ENCODE measurements around the gene HDDC3.

DNA sequence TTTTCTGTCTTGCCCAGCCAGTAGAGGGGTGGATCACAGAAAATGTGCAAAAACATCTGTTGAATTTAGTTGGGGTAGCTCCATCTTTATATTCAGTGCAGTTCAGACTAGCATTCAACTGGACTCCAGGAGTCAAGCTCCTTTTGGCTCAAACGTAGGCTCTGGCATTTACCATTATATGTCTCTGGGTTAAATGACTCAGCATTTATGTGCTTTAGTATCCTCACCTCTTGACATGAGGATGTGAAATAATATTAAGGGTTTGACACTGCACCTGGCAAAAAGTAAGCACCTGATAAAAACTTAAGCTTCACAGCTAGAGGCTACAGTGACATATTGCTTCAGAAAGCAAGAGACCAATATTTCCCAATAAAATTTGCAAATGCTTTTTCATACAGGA, 47.2 kb upstream of the HDDC3 start:
- TF ChIP-seq, protein P1, sequence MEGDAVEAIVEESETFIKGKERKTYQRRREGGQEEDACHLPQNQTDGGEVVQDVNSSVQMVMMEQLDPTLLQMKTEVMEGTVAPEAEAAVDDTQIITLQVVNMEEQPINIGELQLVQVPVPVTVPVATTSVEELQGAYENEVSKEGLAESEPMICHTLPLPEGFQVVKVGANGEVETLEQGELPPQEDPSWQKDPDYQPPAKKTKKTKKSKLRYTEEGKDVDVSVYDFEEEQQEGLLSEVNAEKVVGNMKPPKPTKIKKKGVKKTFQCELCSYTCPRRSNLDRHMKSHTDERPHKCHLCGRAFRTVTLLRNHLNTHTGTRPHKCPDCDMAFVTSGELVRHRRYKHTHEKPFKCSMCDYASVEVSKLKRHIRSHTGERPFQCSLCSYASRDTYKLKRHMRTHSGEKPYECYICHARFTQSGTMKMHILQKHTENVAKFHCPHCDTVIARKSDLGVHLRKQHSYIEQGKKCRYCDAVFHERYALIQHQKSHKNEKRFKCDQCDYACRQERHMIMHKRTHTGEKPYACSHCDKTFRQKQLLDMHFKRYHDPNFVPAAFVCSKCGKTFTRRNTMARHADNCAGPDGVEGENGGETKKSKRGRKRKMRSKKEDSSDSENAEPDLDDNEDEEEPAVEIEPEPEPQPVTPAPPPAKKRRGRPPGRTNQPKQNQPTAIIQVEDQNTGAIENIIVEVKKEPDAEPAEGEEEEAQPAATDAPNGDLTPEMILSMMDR (IDR thresholded peaks at IDR 0.05), result no peak
- TF ChIP-seq RFX5 (IDR thresholded peaks at IDR 0.05; ENCODE audit: low read length) (no peak), POLR2AphosphoS5 (IDR thresholded peaks at IDR 0.05; ENCODE audit: low read depth, low read length) (no peak), USF1 (IDR thresholded peaks at IDR 0.05; ENCODE audit: borderline replicate concordance, low read depth) (no peak), MEF2A (IDR thresholded peaks at IDR 0.05; ENCODE audit: borderline replicate concordance, low read depth) (no peak), CHD2 (IDR thresholded peaks at IDR 0.05; ENCODE audit: low read length, partially characterized antibody) (no peak), PBX3 (IDR thresholded peaks at IDR 0.05) (no peak), RAD21 (IDR thresholded peaks at IDR 0.05; ENCODE audit: low read length) (no peak), EP300 (IDR thresholded peaks at IDR 0.05; ENCODE audit: borderline replicate concordance in 1 of 2, low read depth in 1 of 2, low read length in 1 of 2) (no peak), SIN3A (IDR thresholded peaks at IDR 0.05; ENCODE audit: borderline replicate concordance, low read depth, low read length) (no peak), ELF1 (IDR thresholded peaks at IDR 0.05) (no peak), REST (IDR thresholded peaks at IDR 0.05; ENCODE audit: low read depth, low read length) (no peak)
- TF ChIP-seq, protein P2, sequence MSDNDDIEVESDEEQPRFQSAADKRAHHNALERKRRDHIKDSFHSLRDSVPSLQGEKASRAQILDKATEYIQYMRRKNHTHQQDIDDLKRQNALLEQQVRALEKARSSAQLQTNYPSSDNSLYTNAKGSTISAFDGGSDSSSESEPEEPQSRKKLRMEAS (IDR thresholded peaks at IDR 0.05; ENCODE audit: low read depth), result no peak

Data from SK-N-SH (cell line).